Measurements from ENCODE around the gene TMEM178B.
"Not testable (repeated sequence)": the region's sequence is repeated elsewhere in the genome, so short reads cannot be mapped to it uniquely, and the experiment has no call there.

Gene TMEM178B

GRCh38 chr7:141074162-141074991 lies 513 bp downstream of the TMEM178B start:
- DNase-seq (ENCODE audit: low spot score) = no peak

DNA sequence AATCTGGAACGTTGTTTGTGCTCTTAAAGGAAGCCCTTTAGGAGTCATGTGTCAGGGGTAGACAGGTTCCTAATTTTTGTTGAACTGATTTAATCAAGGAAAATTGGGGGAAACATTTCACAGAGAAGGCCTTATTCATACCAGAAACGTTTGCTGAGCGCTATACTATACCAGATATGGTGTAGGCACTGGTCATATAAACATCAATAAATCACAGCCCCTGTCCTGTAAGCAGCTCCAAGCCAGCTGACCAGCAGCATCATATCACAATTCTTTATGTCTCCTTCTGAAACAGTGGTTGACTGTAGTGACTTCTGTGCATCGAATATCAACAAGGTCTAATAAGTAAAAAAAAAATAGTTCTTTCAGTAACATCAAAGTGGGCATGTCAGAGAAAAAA lies 1.1 kb downstream of the TMEM178B start:
- no peak for DNase-seq (ENCODE audit: low spot score)

DNA sequence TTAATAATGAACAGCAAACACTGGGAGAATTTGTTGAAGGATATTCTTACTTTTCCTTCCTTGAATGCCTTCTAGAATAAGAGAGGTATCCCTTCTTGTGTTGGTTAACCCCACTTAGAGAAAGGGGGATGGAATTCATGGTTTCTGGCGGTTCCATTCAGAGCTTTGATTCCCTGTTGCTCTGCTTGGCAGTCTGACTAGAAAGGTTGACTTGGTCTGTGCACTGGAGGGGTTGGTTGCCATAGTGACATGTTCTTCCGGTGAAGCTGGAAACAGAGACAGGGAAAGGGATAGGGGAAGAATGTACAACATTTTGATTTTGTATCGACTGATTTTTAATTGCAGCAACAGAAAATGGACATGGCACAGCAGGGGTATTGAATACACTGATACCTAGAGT lies 2.5 kb downstream of the TMEM178B start:
- DNase-seq (ENCODE audit: low spot score) = no peak

DNA sequence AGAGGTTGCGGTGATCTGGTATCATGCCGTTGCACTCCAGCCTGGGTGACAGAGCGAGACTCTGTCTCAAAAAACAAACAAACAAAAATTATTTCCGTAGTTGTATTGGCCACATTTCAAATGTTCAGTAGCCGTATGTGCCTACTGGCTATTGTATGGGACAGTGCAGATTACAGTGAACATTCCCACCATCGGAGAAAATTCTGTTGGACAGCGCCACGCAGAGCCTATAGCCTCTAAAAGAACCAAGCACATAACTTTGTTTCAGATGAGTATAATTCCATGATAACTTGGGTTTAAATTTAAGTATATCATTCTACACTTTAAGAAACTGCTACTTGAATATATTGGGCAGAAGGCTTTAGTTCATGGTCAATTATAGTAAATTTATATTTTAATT lies 5.4 kb downstream of the TMEM178B start:
- DNase-seq (ENCODE audit: low spot score) = no peak

DNA sequence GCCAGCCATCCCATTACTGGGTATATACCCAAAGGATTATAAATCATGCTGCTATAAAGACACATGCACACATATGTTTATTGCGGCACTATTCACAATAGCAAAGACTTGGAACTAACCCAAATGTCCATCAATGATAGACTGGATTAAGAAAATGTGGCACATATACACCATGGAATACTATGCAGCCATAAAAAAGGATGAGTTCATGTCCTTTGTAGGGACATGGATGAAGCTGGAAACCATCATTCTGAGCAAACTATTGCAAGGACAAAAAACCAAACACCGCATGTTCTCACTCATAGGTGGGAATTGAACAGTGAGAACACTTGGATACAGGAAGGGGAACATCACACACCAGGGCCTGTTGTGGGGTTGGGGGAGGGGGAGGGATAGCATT lies 15.6 kb downstream of the TMEM178B start:
- not testable (repeated sequence) for DNase-seq (ENCODE audit: low spot score)

GRCh38 chr7:141094336-141095070 lies 20.6 kb downstream of the TMEM178B start:
- DNase-seq (ENCODE audit: low spot score) = no peak

DNA sequence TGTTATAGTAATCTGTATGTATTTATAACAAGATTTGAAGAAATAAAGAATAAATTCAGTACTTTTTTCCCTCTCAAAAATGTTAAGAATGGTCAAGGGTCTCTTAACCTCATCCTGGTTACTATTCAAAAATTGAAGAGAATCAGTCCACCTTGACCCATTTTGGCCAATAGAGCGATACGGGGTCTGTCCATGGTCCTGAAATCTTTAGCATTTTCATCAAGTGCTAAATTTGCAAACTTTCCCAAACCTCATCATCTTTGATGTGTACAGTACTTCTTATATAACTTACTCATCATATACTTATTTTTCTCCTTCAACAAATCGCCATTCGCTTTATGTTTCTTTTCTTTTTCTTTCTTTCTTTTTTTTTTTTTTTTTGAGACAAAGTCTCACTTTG lies 23.6 kb downstream of the TMEM178B start:
- DNase-seq (ENCODE audit: low spot score) = no peak

DNA sequence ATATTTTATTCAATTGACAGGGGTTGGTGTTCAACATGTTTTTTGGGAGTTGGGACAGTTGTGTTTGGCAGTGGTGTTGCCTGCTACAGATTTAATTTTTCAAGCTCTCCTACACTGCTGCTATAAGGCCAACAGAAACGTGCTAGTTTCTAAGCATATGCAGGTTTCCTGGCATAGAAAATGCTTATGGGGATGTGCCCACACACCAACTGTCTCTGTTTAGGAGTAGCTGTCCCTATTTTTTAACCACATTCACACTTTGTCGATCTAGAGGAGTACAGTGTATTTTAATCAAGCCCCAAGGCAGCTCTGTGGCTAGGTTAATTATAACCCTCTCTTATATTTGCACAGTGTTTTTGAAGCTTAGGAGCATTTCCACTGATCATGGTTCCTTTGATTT lies 28.6 kb downstream of the TMEM178B start:
- no peak for DNase-seq (ENCODE audit: low spot score)

DNA sequence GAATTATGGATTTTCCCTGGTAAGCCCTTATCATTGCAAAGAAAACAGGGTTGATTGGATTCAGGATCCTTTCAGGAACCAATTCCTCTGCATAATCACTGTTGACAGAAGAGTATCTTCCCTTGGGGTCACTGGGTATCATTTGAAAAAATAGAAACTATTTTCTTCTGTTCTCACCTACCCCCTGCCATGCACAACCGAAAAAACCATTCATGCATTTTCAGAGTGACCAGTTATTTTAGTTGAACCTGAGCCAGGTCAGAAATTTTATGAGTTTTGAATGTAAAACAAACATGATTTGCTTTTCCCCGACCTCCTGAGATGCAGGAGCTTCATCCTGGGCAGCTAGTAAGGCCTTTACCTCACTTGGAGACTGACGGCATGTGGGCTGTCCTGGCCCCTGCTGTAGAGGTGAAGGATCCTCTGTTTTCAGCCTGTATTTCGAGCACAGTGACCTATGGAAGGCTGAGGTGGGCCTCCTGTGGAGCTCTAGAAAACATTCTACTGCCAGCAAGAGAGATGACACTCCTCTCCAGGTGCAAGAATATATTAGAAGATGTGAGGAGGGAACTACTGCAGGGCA lies 30.1 kb downstream of the TMEM178B start:
- no peak for DNase-seq (ENCODE audit: low spot score)

- no peak for DNase-seq (ENCODE audit: low spot score)
Measured at GRCh38 chr7:141113131-141113530, 39.3 kb downstream of the TMEM178B start.

DNA sequence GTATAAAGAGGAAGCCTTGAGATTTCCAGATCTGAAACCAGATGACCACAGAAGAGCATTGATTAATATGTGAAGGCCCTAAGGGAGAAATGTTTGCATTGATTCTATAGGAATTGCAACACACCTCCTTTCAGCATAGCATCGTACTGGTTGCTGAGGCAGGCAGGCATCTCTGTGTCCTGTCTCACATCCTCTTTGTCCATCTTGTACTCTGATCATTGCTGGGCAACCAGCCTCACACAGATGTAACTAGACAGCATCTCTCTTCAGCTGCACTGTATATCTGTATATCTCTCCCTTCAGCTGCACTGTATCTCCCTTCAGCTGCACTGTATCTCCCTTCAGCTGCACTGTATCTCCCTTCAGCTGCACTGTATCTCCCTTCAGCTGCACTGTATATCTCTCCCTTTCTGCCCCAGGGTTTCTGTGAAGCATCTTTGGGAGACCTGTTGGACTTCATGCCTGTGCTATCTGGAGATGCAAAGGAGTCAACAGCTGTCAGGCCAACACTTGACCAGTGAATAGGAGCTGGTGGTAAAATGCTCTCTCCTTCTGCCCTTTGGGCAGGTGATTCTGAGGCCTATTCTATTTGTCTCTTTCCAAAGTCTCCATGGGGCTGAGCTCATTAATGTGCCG lies 40.3 kb downstream of the TMEM178B start:
- no peak for DNase-seq (ENCODE audit: low spot score)

DNA sequence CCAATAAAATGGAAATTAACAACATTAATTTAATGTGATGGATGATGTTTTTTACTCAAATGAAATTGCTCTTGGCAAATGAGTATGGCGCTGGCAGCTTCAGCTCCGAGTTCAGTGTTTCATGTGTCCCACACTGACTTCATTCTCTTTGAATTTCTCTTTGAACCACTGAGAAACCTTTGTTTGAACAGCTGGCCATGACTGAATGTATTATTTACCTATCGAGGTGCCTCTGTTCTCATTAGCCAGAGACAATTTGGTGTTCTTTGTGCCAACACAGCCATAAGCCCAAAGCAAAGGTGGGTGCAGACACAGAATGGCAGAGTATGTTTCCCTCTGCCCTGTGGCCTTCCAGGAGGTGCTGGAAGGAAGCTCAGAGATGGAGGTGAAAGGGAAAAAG lies 42.1 kb downstream of the TMEM178B start:
- DNase-seq (ENCODE audit: low spot score) = no peak

GRCh38 chr7:141116661-141117060 lies 42.8 kb downstream of the TMEM178B start:
- DNase-seq (ENCODE audit: low spot score) = not testable (repeated sequence)

- DNase-seq (ENCODE audit: low spot score) = no peak
Measured at GRCh38 chr7:141118767-141119166, 44.9 kb downstream of the TMEM178B start.

DNA sequence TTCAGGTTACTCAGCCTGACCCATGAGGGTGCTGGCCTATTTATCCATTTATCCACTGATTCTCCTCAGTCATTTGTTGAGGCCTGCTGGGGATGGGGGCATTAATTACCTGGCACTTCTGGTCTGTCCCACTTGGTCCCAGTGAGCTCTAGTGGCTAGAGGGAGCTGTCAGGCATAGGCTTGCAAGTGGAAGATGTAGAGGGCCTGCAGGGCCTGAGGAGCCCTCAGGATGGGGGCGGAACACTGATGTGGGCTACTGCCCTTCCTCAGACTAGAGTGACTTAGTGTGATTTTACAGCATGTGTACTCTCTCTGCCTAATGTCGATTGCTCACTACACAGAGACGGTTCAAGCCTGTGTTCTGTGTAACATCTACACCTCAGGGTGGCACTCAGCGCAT lies 45.3 kb downstream of the TMEM178B start:
- DNase-seq (ENCODE audit: low spot score) = no peak

GRCh38 chr7:141122736-141123135 lies 48.9 kb downstream of the TMEM178B start:
- DNase-seq (ENCODE audit: low spot score) = no peak

- no peak for DNase-seq (ENCODE audit: low spot score)
Measured at GRCh38 chr7:141123522-141123921, 49.7 kb downstream of the TMEM178B start.

GRCh38 chr7:141126107-141126506 lies 52.2 kb downstream of the TMEM178B start:
- DNase-seq (ENCODE audit: low spot score) = no peak

GRCh38 chr7:141128506-141128905 lies 54.6 kb downstream of the TMEM178B start:
- DNase-seq (ENCODE audit: low spot score) = no peak

- DNase-seq (ENCODE audit: low spot score) = no peak
Measured at GRCh38 chr7:141128931-141129330, 55.1 kb downstream of the TMEM178B start.

- DNase-seq (ENCODE audit: low spot score) = no peak
Measured at GRCh38 chr7:141132671-141133070, 58.8 kb downstream of the TMEM178B start.

DNA sequence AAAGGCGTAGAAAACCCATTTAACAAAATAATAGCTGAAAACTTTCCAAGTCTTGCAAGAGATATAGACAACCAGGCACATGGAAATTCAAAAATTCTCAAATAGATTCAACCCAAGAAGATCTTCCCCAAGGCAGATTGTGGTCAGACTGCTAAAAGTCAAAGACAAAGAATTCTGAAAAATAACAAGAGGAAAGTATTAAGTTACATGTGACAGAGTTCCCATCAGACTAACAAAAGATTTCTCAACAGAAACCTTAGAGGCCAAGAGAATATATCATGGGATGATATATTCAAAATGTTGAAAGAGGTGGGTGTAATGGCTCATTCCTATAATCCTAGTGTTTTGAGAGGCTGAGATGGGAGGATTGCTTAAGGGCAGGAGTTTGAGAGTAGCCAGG lies 59.8 kb downstream of the TMEM178B start:
- DNase-seq (ENCODE audit: low spot score) = no peak

- no peak for DNase-seq (ENCODE audit: low spot score)
Measured at GRCh38 chr7:141142058-141142457, 68.2 kb downstream of the TMEM178B start.
